ENCODE data around the gene DEK.
"Not testable (repeated sequence)": the region's sequence is repeated elsewhere in the genome, so short reads cannot be mapped to it uniquely, and the experiment has no call there.

DNA sequence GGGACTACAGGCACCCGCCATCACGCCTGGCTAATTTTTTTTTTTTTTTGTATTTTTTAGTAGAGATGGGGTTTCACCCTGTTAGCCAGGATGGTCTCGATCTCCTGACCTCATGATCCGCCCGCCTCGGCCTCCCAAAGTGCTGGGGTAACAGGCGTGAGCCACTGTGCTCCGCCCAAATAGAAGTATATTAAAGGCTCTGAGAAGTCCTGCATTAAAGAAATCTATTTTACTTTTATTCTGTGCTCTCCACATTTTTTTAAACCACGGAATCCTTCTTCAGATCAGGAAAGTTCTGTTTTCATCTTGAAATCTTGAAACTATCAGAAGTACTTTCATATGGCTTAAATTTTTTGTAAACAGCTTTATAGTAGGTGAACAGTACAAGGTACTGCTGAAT, 55.6 kb downstream of the DEK start:
- not testable (repeated sequence) for TF ChIP-seq EZH2 (IDR thresholded peaks at IDR 0.05; ENCODE audit: low read depth); CTCF (conservative IDR thresholded peaks at IDR 0.05)

Measured in PC-9 (cell line).